Stimulated activated naive CD8-positive, alpha-beta T cell treated with anti-CD3 and anti-CD28 coated beads, Interleukin-15, Interleukin-2, amounts not matched to agents 100 U/mL and 50 U/mL, for 24 hours (primary cell): Measurements from ENCODE around the gene RBSN.
"Not testable (repeated sequence)": the region's sequence is repeated elsewhere in the genome, so short reads cannot be mapped to it uniquely, and the experiment has no call there.

Source experiments
- ATAC-seq: fragments of 150-1000 bp; cut with Tn5 transposase; one replicate; pipeline ENCODE4 v1.10.0; 2021
- DNase-seq: peaks from one replicate; pipeline ENCODE4 v3.0.0; 2021

The RBSN gene

GRCh38 chr3:15098503-15099363 is at the start of gene RBSN:
TSS of gene RBSN (minus strand) at chr3:15099148. CDS start at chr3:15096120, 3,028 bp downstream.
- ATAC-seq, result peak; percentile 93
- DNase-seq, result peak; percentile 95

DNA sequence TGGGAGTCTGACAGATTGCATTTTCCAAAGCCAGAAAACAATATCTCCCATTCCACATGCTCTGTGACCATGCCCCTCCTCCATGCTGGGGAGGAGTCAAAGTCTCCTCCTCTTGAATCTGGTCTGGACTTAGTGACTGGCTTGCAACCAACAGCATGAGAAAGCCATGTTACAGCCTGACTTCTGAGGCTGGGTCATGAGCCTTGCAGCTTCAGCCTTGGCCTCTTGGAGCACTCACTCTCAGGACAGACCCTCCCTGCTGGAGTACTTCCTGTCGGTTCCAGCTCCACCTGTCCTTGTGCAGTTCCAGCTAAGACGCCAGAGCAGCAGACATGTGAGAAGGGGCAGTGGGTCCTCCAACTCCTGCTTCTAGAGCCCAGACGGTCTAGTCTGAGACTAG is 49.7 kb upstream of the RBSN start:
- ATAC-seq (no peak), DNase-seq (no peak)

DNA sequence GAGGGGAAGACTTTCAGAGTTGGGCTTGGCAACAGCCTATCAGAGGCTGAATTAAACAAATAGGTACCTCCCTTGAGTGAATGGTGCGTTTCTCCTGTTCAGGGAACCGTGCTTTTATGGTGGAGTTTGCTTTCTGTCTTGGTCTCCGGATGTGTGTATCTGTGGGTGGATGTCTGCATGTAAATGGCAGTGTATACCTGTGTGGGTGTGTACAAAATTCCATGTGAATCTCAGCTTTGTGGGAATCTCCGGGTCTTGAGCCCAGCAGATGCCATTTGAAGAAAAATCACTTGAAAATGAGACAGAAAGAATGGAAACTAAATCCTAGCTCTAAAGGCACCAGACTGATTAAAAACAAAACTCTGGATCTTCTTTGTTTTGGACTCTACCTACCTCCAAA is 37.9 kb upstream of the RBSN start:
- ATAC-seq, DNase-seq: not testable (repeated sequence)

- not testable (repeated sequence) for DNase-seq, ATAC-seq
Observed at GRCh38 chr3:15134968-15135367, 36.0 kb upstream of the RBSN start.

- not testable (repeated sequence) for ATAC-seq, DNase-seq
Observed at GRCh38 chr3:15128403-15128802, 29.5 kb upstream of the RBSN start.

DNA sequence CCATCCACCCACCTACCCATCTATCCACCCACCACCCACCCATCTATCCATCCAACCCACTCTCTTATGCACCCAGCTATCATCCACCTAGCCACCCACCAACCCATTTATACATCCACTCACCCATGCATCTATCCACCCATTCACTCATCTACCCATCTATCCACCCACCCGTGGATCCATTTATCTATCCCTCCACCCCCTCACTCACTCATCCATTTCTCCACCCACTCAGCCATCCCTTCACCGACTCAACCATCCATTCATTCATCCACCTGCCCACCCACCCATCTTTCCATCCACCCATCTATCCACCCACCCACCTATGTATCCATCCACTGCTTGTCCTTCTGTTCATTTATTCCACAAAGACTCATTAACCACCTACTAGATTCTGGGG is 28.0 kb upstream of the RBSN start:
- not testable (repeated sequence) for DNase-seq, ATAC-seq

DNA sequence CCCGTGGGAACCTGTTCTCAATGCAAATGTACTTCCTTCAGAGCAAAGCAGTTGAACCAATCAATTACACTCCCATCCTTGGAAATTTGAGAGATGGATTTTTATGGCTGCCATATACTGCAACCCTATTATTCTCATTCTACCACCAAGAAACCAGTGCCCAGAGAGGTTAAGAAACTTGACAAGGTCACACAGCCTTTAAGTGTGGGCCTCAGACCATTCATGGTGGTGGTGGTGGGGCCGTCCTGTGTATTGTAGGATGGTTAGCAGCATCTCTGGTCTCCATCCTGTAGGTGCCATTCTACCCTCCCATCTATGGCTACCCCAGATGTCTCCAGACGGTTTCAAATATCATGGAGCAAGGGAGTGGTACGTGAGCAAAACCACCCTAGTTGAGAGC is 23.4 kb upstream of the RBSN start:
- no peak for ATAC-seq
- no peak for DNase-seq

- no peak for DNase-seq
Observed at GRCh38 chr3:15121936-15122335, 23.0 kb upstream of the RBSN start.

GRCh38 chr3:15120986-15121385 is 22.0 kb upstream of the RBSN start:
- DNase-seq (no peak), ATAC-seq (no peak)

More at GRCh38 chr3:15121936-15122335, 23.0 kb upstream of the RBSN start:
- ATAC-seq, result no peak

GRCh38 chr3:15117011-15117410 is 18.1 kb upstream of the RBSN start:
- ATAC-seq (no peak), DNase-seq (no peak)

DNA sequence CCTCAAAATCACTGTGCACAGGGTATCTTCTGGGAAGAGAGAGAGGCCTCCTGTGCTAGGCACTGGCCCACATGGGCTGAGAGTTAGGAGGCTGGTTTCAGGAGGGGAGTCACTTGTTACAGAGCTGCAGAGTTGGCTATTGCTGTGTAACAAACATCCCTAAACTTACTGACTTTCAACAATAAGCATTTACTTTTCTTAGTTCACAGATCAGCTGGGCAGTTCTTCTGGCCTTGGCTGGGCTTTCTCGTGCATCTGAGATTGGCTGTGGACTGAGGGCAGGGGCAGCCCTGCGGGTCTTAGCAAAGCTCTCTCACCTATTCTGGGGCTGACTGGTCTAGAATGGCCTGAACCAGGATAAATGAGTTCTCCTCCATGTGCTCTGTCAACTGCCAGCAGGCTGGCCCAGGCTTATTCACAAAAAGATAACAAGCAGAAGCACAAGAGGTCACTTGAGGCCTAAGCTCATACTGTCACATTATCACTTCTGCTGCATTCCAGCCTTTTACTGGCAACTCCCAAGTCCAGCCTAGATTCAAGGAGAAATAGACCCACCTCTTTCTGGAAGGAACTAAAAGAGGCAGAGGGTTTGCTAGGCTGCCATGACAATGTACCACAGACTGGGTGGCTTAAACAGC is 17.2 kb upstream of the RBSN start:
- no peak for DNase-seq
- ATAC-seq, result no peak

DNA sequence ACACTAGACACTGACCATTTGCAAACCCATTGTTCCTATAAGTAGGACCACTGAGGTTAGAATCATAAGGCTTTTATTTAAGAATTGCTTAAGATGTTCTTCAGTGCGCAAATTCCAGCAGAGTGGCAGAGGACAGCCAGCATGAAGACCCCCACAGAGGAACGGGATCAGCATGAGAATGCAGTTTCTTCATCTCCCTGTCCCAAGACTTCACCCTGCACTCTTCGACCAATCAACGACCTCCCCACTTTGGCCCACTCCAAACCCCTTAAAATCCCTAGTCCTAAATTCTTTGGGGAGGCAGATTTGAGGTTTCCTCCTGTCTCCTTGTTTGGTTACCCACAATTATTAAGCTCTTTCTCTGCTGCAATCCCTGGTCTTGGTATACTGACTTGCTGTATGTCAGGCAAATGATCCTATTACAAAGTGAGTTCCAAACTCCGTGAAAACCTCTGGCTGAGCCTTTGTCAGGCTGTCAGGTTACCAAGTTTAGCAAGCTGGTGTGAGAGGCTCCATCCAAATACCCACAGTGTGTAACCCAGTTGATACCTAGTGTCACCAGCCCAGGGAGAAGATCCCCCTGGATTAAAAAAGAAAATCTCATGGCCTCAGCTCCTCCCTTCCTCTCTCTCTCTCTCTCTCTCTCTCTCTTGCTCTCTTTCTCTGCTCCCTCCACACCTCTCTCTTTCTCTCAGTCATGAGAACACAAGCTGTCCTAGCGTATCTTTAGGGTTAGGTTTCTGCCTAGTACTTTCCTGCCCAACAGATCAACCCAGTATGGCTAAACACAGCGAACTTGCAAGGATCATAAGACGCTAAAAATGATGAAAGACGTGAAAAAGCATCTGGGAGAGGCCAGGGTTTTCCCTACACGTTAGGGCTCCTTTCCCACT is 15.8 kb upstream of the RBSN start:
- ATAC-seq (no peak), DNase-seq (no peak)

DNA sequence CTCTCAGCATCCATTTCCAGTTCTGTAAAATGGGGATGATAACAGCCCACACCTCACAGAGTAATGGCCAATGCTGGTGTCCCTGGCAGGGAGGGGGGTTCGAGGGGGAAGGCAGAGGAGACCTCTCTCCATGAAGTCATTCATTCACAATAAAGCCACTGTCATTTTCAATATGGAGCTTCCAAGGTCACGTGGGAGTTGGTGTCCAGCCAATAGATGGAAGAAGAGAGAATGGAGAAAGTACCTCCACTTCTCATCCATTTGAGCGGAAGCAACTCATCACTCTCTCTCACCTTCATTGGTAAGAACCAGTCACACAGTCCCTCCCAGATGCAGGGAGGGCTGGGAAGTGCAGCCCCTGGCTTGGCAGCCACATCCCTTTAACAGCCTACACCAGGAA is 14.9 kb upstream of the RBSN start:
- no peak for ATAC-seq
- DNase-seq, result no peak

DNA sequence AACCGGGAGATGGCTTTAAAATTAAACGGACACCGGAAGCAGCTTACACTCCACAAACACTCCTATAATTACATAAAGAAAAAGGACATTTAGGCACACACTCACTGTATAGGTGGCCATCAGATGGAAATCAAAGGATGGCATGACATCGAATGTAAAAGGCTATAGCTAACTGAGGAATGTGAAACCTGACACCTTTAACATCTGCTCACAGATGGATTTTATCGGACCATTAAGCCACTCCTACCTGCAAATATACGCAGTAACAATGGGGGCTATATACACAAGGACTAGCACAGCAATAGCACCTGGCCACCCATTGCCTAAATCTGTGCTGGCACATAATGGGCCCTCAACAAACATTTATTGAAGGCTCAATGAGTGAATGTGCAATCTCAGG is 14.5 kb upstream of the RBSN start:
- ATAC-seq (no peak), DNase-seq (no peak)

DNA sequence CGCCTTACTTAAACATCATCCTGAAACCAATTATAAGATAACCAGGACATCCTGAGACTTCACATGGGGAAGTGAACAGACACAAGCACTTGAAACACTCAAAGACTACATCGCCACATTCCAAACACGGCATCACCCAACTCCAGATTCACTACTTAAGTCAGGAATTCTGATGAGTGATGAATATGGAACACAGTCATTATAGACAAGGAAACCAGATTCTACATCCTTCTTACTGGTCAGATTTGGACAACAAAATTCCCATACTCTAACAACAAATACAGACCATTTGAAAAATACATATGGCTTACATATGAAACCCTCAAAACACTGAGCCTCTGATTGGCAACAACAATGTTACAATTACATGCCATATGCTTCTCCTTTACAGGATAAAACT is 13.1 kb upstream of the RBSN start:
- DNase-seq (no peak), ATAC-seq (no peak)

GRCh38 chr3:15110206-15110605 is 11.3 kb upstream of the RBSN start:
- DNase-seq (no peak), ATAC-seq (no peak)

GRCh38 chr3:15108869-15109268 is 9.9 kb upstream of the RBSN start:
- ATAC-seq, result no peak
- DNase-seq, result no peak

- peak; percentile 81 for DNase-seq
- ATAC-seq, result peak; percentile 91
Observed at GRCh38 chr3:15108082-15108545, 9.2 kb upstream of the RBSN start.

DNA sequence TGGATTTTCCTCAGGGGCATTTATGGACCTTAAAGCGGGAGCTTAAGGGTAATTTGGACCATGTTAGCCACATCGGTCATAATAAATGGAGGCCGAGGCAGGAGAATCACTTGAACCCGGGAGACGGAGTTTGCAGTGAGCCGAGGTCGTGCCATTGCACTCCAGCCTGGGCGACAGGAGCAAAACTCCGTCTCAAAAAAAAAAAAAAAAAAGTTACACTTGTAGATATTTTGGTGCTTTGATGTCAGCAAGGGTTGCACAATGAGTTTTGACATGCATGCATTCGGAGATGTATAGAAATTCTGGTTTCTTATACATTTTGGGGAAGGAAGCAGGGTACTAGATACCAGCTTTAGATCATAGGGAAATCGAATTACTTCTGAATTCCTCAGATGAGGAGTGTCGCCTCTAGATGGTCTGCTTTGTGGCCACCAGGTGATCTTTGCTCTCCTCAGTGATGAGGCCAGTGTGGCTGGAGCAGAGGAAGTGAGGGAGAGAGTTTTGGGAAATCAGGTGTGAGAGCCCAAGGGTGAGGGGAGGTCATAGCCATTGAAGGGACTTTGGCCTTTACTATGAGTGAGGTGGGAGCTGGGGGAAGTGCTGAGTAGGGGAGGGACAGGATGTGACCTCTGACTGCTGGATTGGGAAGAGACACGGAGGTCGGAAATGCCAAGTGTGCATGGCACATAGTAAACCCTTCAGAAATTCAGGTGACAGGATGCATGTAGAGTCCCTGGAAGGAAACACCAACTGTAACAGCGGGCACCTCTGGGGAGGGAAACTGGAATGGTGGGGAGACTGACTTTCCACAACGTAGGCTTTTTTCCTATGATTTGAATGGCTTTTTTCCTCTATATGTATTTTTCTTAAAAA is 8.4 kb upstream of the RBSN start:
- DNase-seq (no peak), ATAC-seq (no peak)

- ATAC-seq, result no peak
- DNase-seq, result no peak
Observed at GRCh38 chr3:15102836-15103235, 3.9 kb upstream of the RBSN start.

- DNase-seq, result no peak
Observed at GRCh38 chr3:15102256-15102655, 3.3 kb upstream of the RBSN start.

More at GRCh38 chr3:15102256-15102655, 3.3 kb upstream of the RBSN start:
- ATAC-seq, result no peak
